Liver (tissue), 3 donors: ENCODE data around the gene PTPA.

Source experiments
- ATF3 ChIP-seq: IDR thresholded peaks from 2 replicates; pipeline ENCODE4 v1.6.1; 2016; ENCODE audit warnings: antibody characterized with exemption
- CTCF ChIP-seq: fragments of 150-350 bp; IDR thresholded peaks from 2 replicates; pipeline ENCODE4 v1.5.1; 2017; ENCODE audit warnings: improper control_type of control experiment, low read depth, low read length; ENCODE audit not compliant: missing input control
- JUND ChIP-seq, 2 donors: IDR thresholded peaks; 2 replicates each; pipeline ENCODE4 v1.6.1; 2016; ENCODE audit warnings: antibody characterized with exemption in 2 of 2
- MAX ChIP-seq: IDR thresholded peaks from 2 replicates; pipeline ENCODE4 v1.6.1; 2016; ENCODE audit warnings: antibody characterized with exemption
- RXRA ChIP-seq, 2 donors: IDR thresholded peaks; 2 replicates each; pipeline ENCODE4 v1.6.1; 2017 to 2018; ENCODE audit warnings: antibody characterized with exemption in 2 of 2, mild to moderate bottlenecking in 1 of 2
- TAF1 ChIP-seq: conservative IDR thresholded peaks from 2 replicates; pipeline ENCODE4 v1.6.1; 2016; ENCODE audit warnings: antibody characterized with exemption, mild to moderate bottlenecking
- ZBTB33 ChIP-seq: IDR thresholded peaks from 2 replicates; pipeline ENCODE4 v1.6.1; 2016; ENCODE audit warnings: antibody characterized with exemption
- donor health status: healthy.
- donor health status: healthy.

GRCh38 chr9:129072171-129072570 lies 39.0 kb upstream of the PTPA start:
- no peak for TF ChIP-seq CTCF
- TF ChIP-seq RXRA (IDR thresholded peaks at IDR 0.05) = no peak
- no peak for TF ChIP-seq TAF1
- TF ChIP-seq JUND (IDR thresholded peaks at IDR 0.05) = no peak
- no peak for TF ChIP-seq MAX
- no peak for TF ChIP-seq ZBTB33
- no peak for TF ChIP-seq ATF3
